GM12891 (cell line): ENCODE data around the gene RASGRP1.
A peak's percentile ranks its signal among the peaks of the same experiment; 100 is the strongest.

Experiments
- DNase-seq: peaks from one replicate; pipeline ENCODE4 v3.0.0; 2011; ENCODE audit warnings: low spot score; ENCODE audit not compliant: insufficient read length
- FAIRE-seq: peaks from 2 replicates; lab custom pipeline; 2011; peaks lifted over from hg19 to GRCh38; lab: Jason Lieb, UNC
- PAX5 ChIP-seq: IDR thresholded peaks from 2 replicates; pipeline ENCODE4 v1.6.1; 2011; ENCODE audit warnings: low read length, moderate library complexity, mild to moderate bottlenecking; ENCODE audit not compliant: insufficient read depth, severe bottlenecking
- POLR2A ChIP-seq: IDR thresholded peaks from 2 replicates; pipeline ENCODE4 v1.6.1; 2011; ENCODE audit warnings: low read depth, low read length, control low read depth
- POLR2AphosphoS5 ChIP-seq: IDR thresholded peaks from 2 replicates; pipeline ENCODE4 v1.6.1; 2011; ENCODE audit warnings: low read depth, low read length, control low read depth
- POU2F2 ChIP-seq: IDR thresholded peaks from 2 replicates; pipeline ENCODE4 v1.6.1; 2011; ENCODE audit warnings: low read depth, mild to moderate bottlenecking, control low read depth, low read length, moderate library complexity
- SPI1 ChIP-seq: IDR thresholded peaks from 2 replicates; pipeline ENCODE4 v1.6.1; 2011; ENCODE audit warnings: low read depth, low read length, control low read depth
- TAF1 ChIP-seq: IDR thresholded peaks from 2 replicates; pipeline ENCODE4 v1.6.1; 2011; ENCODE audit warnings: low read depth, low read length, control low read depth

RASGRP1 gene

DNA sequence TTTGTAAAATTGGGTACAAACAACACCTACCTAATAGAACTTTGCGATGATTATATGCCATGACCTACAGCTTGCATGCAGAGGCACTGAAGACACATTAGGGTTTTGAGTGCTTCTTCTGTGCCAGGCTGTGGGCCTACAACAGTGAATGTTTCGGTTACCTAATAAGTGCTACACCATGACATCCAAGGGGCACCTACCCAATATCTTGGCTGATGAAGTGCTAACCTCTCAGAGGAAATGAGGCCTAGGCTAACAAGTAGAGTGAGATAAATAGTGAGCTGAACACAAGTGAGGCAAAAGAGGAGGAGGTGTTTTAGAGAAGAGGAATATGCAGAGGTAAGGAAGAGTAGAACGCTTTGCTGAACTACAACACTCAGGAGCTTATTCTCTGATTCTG is 12.2 kb upstream of the RASGRP1 start:
- DNase-seq (no peak), FAIRE-seq (no peak)
- TF ChIP-seq POLR2A (no peak), PAX5 (no peak), POLR2AphosphoS5 (no peak), POU2F2 (no peak), SPI1 (no peak), TAF1 (no peak)

DNA sequence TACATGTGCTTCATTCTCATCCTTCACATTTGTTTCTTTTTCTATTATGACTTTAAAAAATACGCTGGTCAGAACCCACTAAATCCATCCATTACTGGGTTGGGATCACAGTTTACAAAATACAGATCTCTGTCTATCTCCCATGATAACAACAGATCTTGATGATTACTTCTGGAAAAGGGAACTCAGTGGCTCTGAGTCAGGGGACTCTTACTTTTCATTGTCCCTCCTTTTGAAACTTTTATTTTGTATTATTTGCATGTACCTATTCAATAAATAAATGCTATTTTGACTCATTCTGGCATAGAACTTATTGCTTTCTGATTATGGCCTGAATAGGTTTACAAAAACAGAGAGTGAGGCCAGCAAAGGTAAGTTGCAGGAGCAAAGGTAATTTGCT is 11.6 kb upstream of the RASGRP1 start:
- TF ChIP-seq PAX5, result no peak
- no peak for TF ChIP-seq TAF1
- no peak for FAIRE-seq
- DNase-seq, result no peak

DNA sequence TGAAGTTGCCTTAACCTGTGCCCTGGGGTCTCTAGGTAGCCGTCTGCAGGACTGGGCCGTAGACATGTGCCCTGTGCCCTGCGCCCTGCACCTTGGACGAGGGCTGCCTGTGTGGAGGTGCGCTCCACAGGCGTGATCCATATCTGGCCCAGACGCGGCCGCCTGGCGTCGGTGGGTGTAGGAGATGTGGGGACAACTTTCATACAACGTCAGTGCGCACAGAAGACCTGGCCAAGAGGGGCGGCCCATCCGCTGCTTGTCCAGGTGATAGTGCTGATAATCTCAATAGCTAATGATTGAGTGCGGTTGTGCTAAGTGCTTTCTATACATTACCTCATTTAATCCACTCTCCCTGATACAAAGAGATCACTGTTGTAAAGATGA is 665 bp upstream of the RASGRP1 start:
- DNase-seq, result no peak
- FAIRE-seq, result no peak
- TF ChIP-seq TAF1 (no peak), SPI1 (no peak), POU2F2 (no peak), POLR2A (no peak), POLR2AphosphoS5 (no peak), PAX5 (no peak)

DNA sequence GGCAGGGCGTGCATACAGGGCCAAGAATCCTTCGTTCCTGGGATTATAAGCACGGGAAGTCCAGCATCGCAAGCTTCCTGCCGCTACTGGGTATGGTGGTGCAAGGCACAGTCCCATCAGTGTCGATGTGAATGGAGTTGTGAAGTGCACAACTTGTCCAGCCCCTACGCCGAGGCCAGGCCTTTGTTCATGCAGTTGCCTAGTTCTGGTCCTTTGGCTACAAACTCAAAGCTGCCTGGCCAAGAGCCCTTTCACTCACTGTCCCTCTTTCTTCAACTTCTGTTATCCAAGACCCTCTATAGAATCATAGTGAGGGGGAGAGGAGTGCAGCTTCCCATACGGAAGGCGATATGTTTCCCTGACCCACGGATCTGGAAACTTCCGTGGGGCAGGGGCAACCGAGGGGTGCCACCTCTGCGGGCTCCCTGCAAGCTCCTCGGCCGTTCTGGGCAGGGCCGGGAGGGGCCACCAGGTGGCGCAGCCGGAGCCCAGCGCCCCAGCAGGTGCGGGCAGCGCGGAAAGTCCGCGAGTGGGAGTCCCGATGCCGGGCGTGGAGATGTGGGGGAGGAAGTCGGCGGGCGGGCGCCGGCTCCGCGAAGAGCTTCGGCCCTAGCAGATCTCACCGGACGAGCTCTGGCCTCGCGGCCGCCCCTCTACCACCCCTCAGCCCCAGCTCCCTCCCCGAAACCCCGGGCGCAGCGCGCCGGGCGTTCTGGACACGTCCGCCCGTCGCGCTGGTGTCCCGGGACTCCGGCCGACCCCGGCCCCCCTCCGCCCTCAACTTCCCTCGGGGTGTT is 693 bp downstream of the RASGRP1 start:
- DNase-seq (peak; percentile 66), FAIRE-seq (peak; percentile 79)
- TF ChIP-seq POU2F2 (no peak), PAX5 (peak; percentile 14), SPI1 (peak; percentile 35; the same call in 1 of the 2 replicates), POLR2AphosphoS5 (no peak), TAF1 (no peak), POLR2A (no peak)

DNA sequence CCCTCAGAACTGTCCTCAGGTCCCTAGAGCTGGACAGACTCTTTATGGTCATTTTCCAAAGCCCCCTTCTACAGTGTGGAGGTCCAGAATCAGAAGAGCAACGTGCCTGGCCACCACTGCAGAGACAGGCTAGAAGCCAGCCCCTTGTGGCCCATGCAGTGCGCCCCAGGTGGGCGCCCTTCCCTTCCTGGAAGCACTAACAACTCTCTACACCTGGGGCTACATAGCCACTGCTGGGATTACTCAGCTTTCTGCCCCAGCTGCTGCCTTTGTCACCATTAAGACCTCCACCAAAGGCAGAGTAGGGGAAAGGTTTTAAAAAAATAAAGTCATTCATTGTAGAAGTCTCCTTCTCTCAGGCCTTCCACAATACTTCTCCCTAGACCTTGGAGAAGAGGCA is 2.3 kb downstream of the RASGRP1 start:
- FAIRE-seq, result peak; percentile 41
- DNase-seq, result no peak
- TF ChIP-seq POU2F2 (no peak), TAF1 (no peak), POLR2AphosphoS5 (no peak)

DNA sequence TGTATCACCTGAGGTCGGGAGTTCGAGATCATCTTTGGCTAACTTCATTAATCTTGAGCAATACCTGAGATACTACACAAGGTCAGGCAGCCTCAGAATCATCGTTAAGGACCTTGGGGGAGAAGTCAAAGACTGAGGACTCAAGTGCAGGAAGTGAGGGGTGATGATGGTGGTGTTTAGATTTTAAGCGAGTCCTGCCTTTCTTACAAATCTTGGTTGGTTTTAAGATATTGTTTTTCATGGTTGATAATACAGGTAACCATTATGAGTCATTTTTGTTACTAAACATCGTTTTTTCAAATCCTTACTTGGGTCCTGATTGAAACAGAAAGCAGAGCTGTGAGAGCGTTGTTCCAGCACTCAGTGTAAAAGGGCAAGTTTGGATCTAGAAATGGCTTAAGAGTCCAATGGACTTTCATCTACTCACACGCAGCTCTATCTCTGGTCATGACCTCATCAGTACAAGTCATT is 4.1 kb downstream of the RASGRP1 start:
- FAIRE-seq (peak; percentile 82), DNase-seq (no peak)
- TF ChIP-seq POLR2AphosphoS5, result no peak
- 0 out of 2 replicates have a peak, but pooled peaks have one; percentile 6 for TF ChIP-seq SPI1
- no peak for TF ChIP-seq PAX5

DNA sequence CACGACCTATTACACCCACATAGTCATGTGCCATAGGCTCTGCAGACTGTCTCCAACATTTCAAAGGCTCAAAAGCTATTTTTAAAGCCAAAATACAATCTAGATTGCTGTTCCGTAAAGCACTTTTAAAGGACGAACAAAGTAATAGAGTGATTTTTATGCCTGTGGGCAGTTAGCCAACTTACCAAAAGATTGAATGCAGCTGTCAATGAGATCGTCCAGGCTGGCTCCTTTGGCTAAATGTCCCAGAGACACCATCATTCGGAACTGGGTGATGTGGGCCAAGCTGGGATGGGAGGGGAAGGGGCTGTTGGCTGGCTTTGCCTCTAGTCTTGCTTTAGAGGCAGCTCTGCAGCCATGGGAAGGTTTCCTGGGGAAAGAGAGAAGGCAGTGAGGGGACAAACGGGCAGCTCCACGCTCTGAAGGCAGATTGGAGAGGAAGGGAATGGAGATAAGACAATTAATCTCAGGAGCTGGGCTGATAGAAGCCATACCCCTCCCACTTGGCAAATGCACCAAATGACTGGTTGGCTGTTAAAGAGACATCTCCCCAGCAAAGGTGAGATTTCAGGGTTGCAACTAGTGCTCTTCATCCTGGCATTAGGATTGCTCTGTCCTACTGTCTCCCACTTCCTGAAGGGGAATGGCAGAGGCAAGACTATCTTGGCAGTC is 4.8 kb downstream of the RASGRP1 start:
- DNase-seq (no peak), FAIRE-seq (peak; percentile 43)
- no peak for TF ChIP-seq TAF1
- no peak for TF ChIP-seq POU2F2
- no peak for TF ChIP-seq SPI1
- TF ChIP-seq PAX5, result no peak
- TF ChIP-seq POLR2A, result no peak
- TF ChIP-seq POLR2AphosphoS5, result no peak

DNA sequence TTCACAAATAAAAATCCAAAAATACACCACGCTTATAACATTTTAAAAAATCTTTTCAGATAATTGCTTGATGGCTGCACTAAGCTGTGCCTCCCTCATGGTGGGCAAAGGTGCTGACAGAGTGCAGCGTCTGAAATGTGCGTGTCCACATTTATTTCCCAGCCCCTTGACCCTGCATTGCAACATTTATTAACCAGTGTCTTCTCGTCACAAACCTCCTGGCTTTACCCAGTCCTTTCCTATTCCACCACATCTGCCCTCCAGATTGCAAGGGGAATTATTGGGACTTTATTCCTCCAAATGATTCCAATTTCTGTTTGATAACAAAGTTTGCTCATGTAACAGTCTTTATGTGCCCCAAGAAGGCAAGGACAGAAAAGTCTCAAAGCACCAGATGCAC is 5.5 kb downstream of the RASGRP1 start:
- TF ChIP-seq SPI1 (no peak), POLR2AphosphoS5 (no peak), TAF1 (no peak), POU2F2 (no peak), PAX5 (no peak), POLR2A (no peak)
- no peak for FAIRE-seq
- DNase-seq, result no peak

DNA sequence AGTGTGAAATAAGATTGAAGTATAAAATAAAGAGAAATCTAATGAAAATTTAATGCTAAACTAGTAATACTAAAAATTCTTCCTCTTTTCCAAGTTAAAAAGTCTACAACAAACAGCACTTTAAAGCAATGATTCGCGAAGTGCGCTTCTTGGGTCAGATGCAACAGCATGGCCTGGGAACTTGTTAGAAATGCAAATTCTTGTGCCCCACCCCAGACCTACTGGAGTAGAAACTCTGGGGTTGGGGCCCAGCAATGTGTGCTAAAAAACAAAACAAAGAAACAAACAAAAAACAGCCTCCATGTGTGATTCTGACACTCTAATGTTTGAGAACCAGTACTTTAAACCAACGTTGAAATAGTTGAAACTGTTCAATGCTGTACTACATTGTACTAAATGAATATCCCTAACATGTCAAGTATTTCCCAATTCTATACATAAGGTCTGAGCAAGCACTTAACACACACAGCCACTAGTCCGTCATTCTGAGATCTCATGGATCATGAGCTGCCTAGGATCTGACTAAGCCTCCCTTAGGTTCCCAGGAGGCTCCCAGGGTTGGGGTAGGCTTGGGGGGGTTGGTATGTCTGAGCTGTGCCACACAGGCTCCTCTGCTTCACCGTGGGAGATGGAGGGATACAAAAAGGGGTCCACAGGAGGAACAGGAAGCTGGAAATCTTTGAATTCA is 6.1 kb downstream of the RASGRP1 start:
- DNase-seq, result no peak
- TF ChIP-seq POLR2AphosphoS5 (no peak), PAX5 (no peak), TAF1 (no peak), POU2F2 (no peak), SPI1 (no peak), POLR2A (no peak)
- peak; percentile 54 for FAIRE-seq

DNA sequence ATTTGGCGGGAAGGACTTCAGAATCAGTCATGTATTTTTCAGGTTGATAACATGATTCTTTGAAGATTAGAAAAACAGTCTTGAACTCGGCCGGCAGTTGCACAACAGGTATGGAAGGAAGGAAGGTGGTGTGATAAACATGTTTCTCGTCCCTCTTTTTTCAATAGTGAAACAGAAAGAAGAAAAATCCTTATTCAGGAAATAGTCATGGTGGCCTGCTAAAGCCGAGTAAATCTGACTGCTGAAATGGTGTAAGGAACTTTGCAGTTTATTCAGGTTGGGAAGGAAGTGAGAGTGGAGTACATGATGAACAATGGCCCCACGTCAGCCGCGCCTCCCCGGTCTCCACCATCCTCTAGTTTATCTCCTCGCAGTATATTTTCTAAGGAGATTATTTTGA is 6.7 kb downstream of the RASGRP1 start:
- no peak for FAIRE-seq
- TF ChIP-seq PAX5, result no peak
- TF ChIP-seq SPI1, result peak; percentile 80
- DNase-seq, result no peak
